CD14-positive monocyte (primary cell): ENCODE results near the gene RTP3. TPM values are rescaled to one million over a fixed set of nuclear protein-coding genes. Genes with fewer than 3 reads are reported as not detected.

Experiments used
- DNase-seq, 3 donors: peaks; one replicate each; pipeline ENCODE4 v3.0.0-alpha.2; 2011 to 2022
- H2AFZ ChIP-seq: 2 replicates; pipeline ENCODE4 v1.6.0; 2012; ENCODE audit warnings: mild to moderate bottlenecking, low read depth, low read length, inconsistent platforms; ENCODE audit not compliant: insufficient read depth, poor library complexity, severe bottlenecking
- H3K27ac ChIP-seq, 2 donors: 1 replicate in 1 of 2; 2 replicates in 1 of 2; pipeline ENCODE4 v1.5.1; 2012 to 2013; ENCODE audit warnings: low read length in 2 of 2, control low read depth in 1 of 2, inconsistent platforms in 1 of 2, low read depth in 1 of 2, mild to moderate bottlenecking in 1 of 2
- H3K27me3 ChIP-seq, 2 donors: one replicate each; pipeline versions ENCODE4 v1.6.0 to v1.6.1; 2011 to 2013; ENCODE audit warnings: low read length in 2 of 2; ENCODE audit not compliant: control insufficient read depth in 2 of 2, insufficient read depth in 2 of 2
- H3K36me3 ChIP-seq, 2 donors: replicated peaks in 1 of 2; 1 replicate in 1 of 2; 2 replicates in 1 of 2; pipeline versions ENCODE4 v1.5.1 to v1.6.1; 2012 to 2013; ENCODE audit warnings: low read length in 2 of 2, control low read depth in 1 of 2, inconsistent platforms in 1 of 2, mild to moderate bottlenecking in 1 of 2; ENCODE audit not compliant: insufficient read depth in 2 of 2, control insufficient read depth in 1 of 2
- H3K4me1 ChIP-seq, 2 donors: 1 replicate in 1 of 2; 2 replicates in 1 of 2; pipeline versions ENCODE4 v1.5.1 to v1.6.1; 2012 to 2013; ENCODE audit warnings: low read length in 2 of 2, control low read depth in 1 of 2, inconsistent platforms in 1 of 2, mild to moderate bottlenecking in 1 of 2, moderate library complexity in 1 of 2; ENCODE audit not compliant: insufficient read depth in 2 of 2, control insufficient read depth in 1 of 2
- H3K4me2 ChIP-seq: replicated peaks from 2 replicates; pipeline ENCODE3; 2012; ENCODE audit warnings: low read length, moderate library complexity, mild to moderate bottlenecking; ENCODE audit not compliant: poor library complexity, severe bottlenecking; ENCODE audit errors: extremely low read depth
- H3K4me3 ChIP-seq, 3 experiments: fragments of 200-600 bp in 1 of 3; sonication (generic) in 1 of 3; replicated peaks in 1 of 3; 1 replicate in 2 of 3; 2 replicates in 1 of 3; pipeline ENCODE4 v1.5.1; 2011 to 2013; ENCODE audit warnings: low read length in 3 of 3, mild to moderate bottlenecking in 3 of 3, control low read depth in 2 of 3, low read depth in 2 of 3, inconsistent platforms in 1 of 3, moderate library complexity in 1 of 3
- H3K79me2 ChIP-seq: 2 replicates; pipeline ENCODE4 v1.6.0; 2012; ENCODE audit warnings: mild to moderate bottlenecking, control low read depth, inconsistent platforms, low read length, moderate library complexity; ENCODE audit not compliant: insufficient read depth
- H3K9ac ChIP-seq: 2 replicates; pipeline ENCODE4 v1.6.0; 2017; ENCODE audit warnings: low read length, mild to moderate bottlenecking; ENCODE audit not compliant: insufficient read depth, poor library complexity, severe bottlenecking
- H3K9me3 ChIP-seq, 2 donors: replicated peaks in 1 of 2; 1 replicate in 1 of 2; 2 replicates in 1 of 2; pipeline versions ENCODE4 v1.5.1 to v1.6.1; 2012 to 2013; ENCODE audit warnings: low read length in 2 of 2, control low read depth in 1 of 2; ENCODE audit not compliant: control insufficient read depth in 1 of 2, insufficient read depth in 1 of 2
- H4K20me1 ChIP-seq: 2 replicates; pipeline ENCODE4 v1.6.0; 2012; ENCODE audit warnings: mild to moderate bottlenecking, low read length, control low read depth, moderate library complexity; ENCODE audit not compliant: insufficient read depth
- H3K27ac Mint-ChIP-seq, 7 donors: one replicate each; pipeline ENCODE4 v1.8.0; 2020; ENCODE audit warnings: mild to moderate bottlenecking in 7 of 7, mixed read lengths in 7 of 7, moderate library complexity in 6 of 7, inconsistent platforms in 2 of 7
- H3K27me3 Mint-ChIP-seq, 3 donors: one replicate each; pipeline ENCODE4 v1.8.0; 2021 to 2022; ENCODE audit warnings: low read depth in 3 of 3, mild to moderate bottlenecking in 3 of 3, mixed read lengths in 3 of 3, moderate library complexity in 3 of 3, inconsistent platforms in 1 of 3
- H3K36me3 Mint-ChIP-seq, 2 donors: one replicate each; pipeline ENCODE4 v1.8.0; 2020; ENCODE audit warnings: mixed read lengths in 2 of 2, inconsistent platforms in 1 of 2, mild to moderate bottlenecking in 1 of 2
- H3K4me1 Mint-ChIP-seq: one replicate; pipeline ENCODE4 v1.8.0; 2020; ENCODE audit warnings: mild to moderate bottlenecking, mixed read lengths
- H3K4me3 Mint-ChIP-seq, 2 donors: one replicate each; pipeline ENCODE4 v1.8.0; 2020; ENCODE audit warnings: mild to moderate bottlenecking in 2 of 2, mixed read lengths in 2 of 2, moderate library complexity in 1 of 2
- H3K9me3 Mint-ChIP-seq, 7 donors: one replicate each; pipeline ENCODE4 v1.8.0; 2020 to 2022; ENCODE audit warnings: mixed read lengths in 7 of 7, mild to moderate bottlenecking in 6 of 7, moderate library complexity in 6 of 7, inconsistent platforms in 2 of 7
- WGBS: methylation state at CpG from one replicate; pipeline ENCODE4 v1.1.5; 2013; ENCODE audit warnings: missing lambda C conversion rate; ENCODE audit not compliant: insufficient coverage; 5-methylcytosine and 5-hydroxymethylcytosine counted together
- intact Hi-C, 2 donors: fragments of 100-400 bp; cut with micrococcal nuclease; formaldehyde crosslinking; loops; one replicate each; pipeline versions ENCODE4 v1.15.0 to v1.15.1; 2023
- polyA plus RNA-seq, 3 donors: library from polyadenylated mRNA; depleted of rRNA in 1 of 3; unstranded in 2 of 3; stranded (reverse) in 1 of 3; fragments of 300-500 nt in 2 of 3; fragments of >200 nt in 1 of 3; fragmentation: Illumina TruSeq in 2 of 3; gene quantifications; 1 replicate in 2 of 3; 2 replicates in 1 of 3; pipeline ENCODE4 v1.2.3, GENCODE V29; 2012 to 2021
- TF ChIP-seq, protein P1 (sequence below): fragments of 200-600 bp; IDR thresholded peaks from one replicate; pipeline ENCODE4 v1.8.0; 2022; ENCODE audit warnings: antibody characterized with exemption, mild to moderate bottlenecking

RTP3 gene
- polyA plus RNA-seq, 3 donors: not detected

DNA sequence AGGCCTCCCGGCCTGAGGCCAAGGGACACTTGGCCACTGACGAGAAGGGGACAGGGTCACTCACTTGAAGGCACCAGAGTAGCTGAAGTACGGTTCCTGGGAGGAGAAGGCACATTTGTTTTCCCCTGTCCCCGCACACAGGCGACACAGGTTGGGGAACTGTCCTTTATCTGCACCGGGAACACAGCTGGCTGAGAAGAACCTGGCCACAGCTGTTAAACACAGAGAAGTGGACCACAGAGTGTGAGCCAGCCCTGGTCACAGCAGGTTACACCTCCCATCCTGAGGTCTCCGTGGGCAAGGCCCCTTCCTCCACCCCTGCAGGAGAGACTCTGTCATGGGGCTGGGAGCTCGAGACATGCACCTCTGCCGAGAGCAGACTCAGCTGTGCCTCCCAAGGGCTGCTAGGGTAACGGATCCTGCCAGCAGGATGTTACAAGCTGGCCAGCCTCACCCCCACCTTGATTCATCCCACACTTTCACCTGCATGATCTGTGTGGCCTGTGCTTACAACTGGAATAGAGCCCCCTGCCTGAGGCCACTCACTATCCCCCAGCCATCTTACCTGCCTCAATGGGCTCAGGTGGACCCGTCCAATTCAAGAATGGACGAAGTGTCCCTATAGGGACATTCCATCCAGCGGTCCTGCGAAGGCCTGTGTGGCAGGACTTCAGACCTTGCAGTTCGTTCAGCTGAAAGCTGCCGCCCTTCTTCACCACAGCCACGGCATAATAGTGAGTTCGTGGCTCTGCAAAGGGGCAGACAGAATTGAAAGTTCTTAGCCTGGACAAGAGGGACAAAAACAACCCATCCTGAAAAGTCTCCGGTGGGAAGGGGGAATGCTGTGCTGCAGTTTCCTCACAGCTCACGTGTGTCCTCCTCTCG, 42.3 kb upstream of the RTP3 start:
- Histone ChIP-seq H4K20me1 (no peaks in the 10 kb centered on the region), H3K79me2 (no peaks in the 10 kb centered on the region), H3K9ac (no peak overlapping the region), H3K4me1 (no peaks in the 10 kb centered on the region), H3K4me3 (no peak overlapping the region), H3K36me3 (no peaks in the 10 kb centered on the region), H2AFZ (no peak overlapping the region), H3K4me2 (no peak overlapping the region), H3K9me3 (no peaks in the 10 kb centered on the region), H3K27me3 (no peaks in the 10 kb centered on the region), H3K27ac (no peak overlapping the region)
- no peak overlapping the region for H3K4me3 Mint-ChIP-seq
- DNase-seq: no peak
- intact Hi-C loops: no loop called here
- TF ChIP-seq, protein P1, sequence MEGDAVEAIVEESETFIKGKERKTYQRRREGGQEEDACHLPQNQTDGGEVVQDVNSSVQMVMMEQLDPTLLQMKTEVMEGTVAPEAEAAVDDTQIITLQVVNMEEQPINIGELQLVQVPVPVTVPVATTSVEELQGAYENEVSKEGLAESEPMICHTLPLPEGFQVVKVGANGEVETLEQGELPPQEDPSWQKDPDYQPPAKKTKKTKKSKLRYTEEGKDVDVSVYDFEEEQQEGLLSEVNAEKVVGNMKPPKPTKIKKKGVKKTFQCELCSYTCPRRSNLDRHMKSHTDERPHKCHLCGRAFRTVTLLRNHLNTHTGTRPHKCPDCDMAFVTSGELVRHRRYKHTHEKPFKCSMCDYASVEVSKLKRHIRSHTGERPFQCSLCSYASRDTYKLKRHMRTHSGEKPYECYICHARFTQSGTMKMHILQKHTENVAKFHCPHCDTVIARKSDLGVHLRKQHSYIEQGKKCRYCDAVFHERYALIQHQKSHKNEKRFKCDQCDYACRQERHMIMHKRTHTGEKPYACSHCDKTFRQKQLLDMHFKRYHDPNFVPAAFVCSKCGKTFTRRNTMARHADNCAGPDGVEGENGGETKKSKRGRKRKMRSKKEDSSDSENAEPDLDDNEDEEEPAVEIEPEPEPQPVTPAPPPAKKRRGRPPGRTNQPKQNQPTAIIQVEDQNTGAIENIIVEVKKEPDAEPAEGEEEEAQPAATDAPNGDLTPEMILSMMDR: no peak
- no peaks in the 10 kb centered on the region for H3K36me3 Mint-ChIP-seq
- 94% methylated on average over 20 of the region's 21 CpGs for WGBS
- H3K27ac Mint-ChIP-seq: no peak overlapping the region
- no peaks in the 10 kb centered on the region for H3K4me1 Mint-ChIP-seq
- H3K9me3 Mint-ChIP-seq: peaks cover 0 to 9% (median 2%) of the 10 kb centered on the region in 7 donors
- H3K27me3 Mint-ChIP-seq: peaks cover 3 to 15% (median 4%) of the 10 kb centered on the region in 3 donors

DNA sequence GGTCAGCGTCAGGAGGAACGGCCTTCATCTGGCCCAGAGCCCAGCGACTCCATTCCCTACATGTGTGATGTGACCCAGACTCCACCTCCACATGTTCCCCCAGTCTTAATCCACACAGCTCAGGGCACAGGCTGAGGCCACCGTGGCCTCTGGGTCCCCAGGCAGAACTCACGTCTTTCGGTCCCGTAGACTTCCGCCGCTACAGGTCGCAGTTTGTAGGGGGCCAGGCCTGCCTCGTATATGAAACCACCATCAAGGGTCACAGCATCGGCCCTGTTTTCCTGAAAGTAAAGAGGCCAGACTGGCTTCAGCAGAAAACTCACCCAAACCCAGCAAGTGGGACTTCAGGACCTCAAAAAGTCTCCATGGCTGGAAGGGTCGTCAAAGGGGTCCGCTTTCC, 41.7 kb upstream of the RTP3 start:
- Histone ChIP-seq H3K36me3 (no peaks in the 10 kb centered on the region), H3K9me3 (no peaks in the 10 kb centered on the region), H3K4me1 (no peaks in the 10 kb centered on the region), H3K4me3 (no peak overlapping the region), H4K20me1 (no peaks in the 10 kb centered on the region), H3K9ac (no peak overlapping the region), H3K27ac (no peak overlapping the region), H3K79me2 (no peaks in the 10 kb centered on the region), H3K4me2 (no peak overlapping the region), H2AFZ (no peak overlapping the region), H3K27me3 (no peaks in the 10 kb centered on the region)
- Mint-ChIP-seq H3K27me3 (peaks cover 3 to 13% (median 4%) of the 10 kb centered on the region in 3 donors), H3K27ac (no peak overlapping the region), H3K4me1 (no peaks in the 10 kb centered on the region), H3K4me3 (no peak overlapping the region), H3K36me3 (no peaks in the 10 kb centered on the region), H3K9me3 (peaks cover 0 to 12% (median 5%) of the 10 kb centered on the region in 7 donors)
- 95% methylated on average over 11 of the region's 14 CpGs for WGBS
- DNase-seq: no peak
- intact Hi-C loops: no loop called here
- TF ChIP-seq, protein P1: no peak
